ENCODE measurements around the gene CABCOCO1. TPM values are rescaled to one million over a fixed set of nuclear protein-coding genes. Genes with fewer than 3 reads are reported as not detected.
"Not testable (repeated sequence)": the region's sequence is repeated elsewhere in the genome, so short reads cannot be mapped to it uniquely, and the experiment has no call there.

CABCOCO1 gene
- total RNA-seq, 2 experiments from 2014 or later, result not detected

DNA sequence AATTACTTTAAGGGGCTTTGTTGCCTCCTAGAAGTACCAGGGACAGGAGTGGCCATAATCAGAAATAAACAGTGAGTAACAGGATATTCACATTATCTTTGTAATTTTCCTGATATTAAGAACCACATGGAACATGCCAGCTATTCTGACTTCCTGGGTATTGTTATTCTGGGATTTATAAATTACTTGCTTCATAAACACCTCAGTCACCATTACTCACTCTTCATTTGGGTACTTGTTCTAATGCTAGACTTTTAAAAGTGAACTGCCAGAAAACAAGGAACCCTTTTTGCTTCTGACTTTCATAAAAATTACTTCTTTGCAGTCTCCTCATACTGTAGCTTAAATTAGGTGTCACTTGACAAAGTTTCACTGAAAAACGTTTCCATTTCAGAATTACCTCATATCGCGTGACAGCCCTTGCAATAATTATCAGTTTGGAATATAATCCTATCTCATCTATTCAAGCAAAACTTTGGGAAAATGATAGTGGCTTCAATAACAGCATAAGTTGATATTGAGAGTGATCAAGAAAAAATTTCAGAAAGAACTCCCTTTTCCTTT lies 29.8 kb downstream of the CABCOCO1 start:
- Mint-ChIP-seq H3K36me3 (ENCODE audit: low read depth) (no peaks in the 10 kb centered on the region), H3K27me3 (peaks cover 8% of the 10 kb centered on the region), H3K9me3 (ENCODE audit: low read depth) (no peaks in the 10 kb centered on the region), H3K4me1 (no peaks in the 10 kb centered on the region), H3K4me3 (no peak overlapping the region), H3K27ac (no peak overlapping the region)
- no peak for DNase-seq
- intact Hi-C loops (cut with DNase I, micrococcal nuclease), result no loop called here
- CTCF ChIA-PET, result no interaction called here
- POLR2A ChIA-PET, result no interaction called here
- no peak for ATAC-seq

DNA sequence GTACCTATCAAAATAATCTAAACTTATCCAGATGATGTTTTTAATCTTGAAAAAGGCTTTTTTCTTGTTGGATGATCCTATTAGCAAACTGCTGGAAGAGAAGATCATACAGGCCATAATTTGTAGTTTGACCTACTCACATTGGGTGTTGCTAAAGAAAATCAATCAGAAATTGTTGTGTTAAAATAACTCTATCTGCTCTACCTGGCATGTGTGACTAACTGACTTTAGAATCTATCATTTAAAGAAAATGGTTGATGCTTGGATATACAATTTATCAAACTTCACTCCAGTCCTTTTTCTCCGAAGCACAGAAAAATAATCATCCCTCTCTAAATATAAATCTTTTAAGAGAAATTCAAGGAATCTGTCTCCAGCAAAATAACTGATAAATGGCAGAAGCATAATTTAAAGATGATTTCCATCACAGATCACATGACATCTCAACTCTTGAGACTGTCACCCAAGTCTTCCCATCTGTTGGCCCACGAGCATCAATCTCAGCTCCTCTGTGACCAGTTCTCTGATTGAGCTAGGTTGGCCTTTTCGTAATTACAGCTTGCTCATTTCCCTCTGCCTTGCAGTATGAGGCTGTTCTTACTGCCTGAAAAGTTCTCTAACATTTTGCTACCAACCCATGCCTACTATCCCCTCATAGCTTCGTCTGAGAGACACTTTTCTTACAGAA lies 36.4 kb downstream of the CABCOCO1 start:
- ChIA-PET CTCF (no interaction called here), POLR2A (no interaction called here)
- intact Hi-C loops (cut with DNase I, micrococcal nuclease), result no loop called here
- no peak for ATAC-seq
- H3K27ac Mint-ChIP-seq, result no peak overlapping the region
- no peak overlapping the region for H3K4me3 Mint-ChIP-seq
- no peak for DNase-seq
- H3K4me1 Mint-ChIP-seq, result no peaks in the 10 kb centered on the region
- H3K9me3 Mint-ChIP-seq (ENCODE audit: low read depth), result no peaks in the 10 kb centered on the region
- H3K27me3 Mint-ChIP-seq, result peaks cover 7% of the 10 kb centered on the region
- H3K36me3 Mint-ChIP-seq (ENCODE audit: low read depth), result no peaks in the 10 kb centered on the region

GRCh38 chr10:61701055-61701705 lies 38.5 kb downstream of the CABCOCO1 start:
- ChIA-PET CTCF (no interaction called here), POLR2A (no interaction called here)
- no peak for ATAC-seq
- intact Hi-C loops (cut with DNase I, micrococcal nuclease), result no loop called here
- Mint-ChIP-seq H3K4me3 (no peak overlapping the region), H3K27ac (no peak overlapping the region), H3K9me3 (ENCODE audit: low read depth) (no peaks in the 10 kb centered on the region), H3K27me3 (peaks cover 3% of the 10 kb centered on the region), H3K4me1 (no peaks in the 10 kb centered on the region), H3K36me3 (ENCODE audit: low read depth) (no peaks in the 10 kb centered on the region)
- DNase-seq, result no peak

DNA sequence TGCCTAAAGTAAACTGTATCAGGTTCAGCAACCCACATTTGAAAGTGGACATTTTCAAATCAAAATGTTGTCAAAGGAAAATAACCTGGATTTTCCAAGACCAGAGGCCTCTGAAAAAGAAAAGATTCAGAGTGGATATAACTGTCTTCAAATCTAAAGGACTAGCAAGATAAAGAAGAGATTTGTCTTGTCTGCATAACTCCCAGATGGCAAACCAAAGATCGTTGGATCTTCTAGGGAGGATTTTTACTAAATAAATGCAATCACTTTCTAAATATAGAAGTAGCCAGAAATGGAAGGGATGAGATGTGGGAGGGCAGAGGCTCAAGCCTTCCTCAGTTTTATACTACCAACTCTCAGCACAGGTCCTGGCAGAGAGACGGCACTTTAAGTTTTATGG lies 39.0 kb downstream of the CABCOCO1 start:
- Mint-ChIP-seq H3K27ac (no peak overlapping the region), H3K4me1 (no peaks in the 10 kb centered on the region), H3K36me3 (ENCODE audit: low read depth) (no peaks in the 10 kb centered on the region), H3K27me3 (peaks cover 3% of the 10 kb centered on the region), H3K9me3 (ENCODE audit: low read depth) (no peaks in the 10 kb centered on the region), H3K4me3 (no peak overlapping the region)
- POLR2A ChIA-PET, result no interaction called here
- no peak for DNase-seq
- intact Hi-C loops (cut with DNase I, micrococcal nuclease), result no loop called here
- CTCF ChIA-PET, result no interaction called here
- no peak for ATAC-seq

DNA sequence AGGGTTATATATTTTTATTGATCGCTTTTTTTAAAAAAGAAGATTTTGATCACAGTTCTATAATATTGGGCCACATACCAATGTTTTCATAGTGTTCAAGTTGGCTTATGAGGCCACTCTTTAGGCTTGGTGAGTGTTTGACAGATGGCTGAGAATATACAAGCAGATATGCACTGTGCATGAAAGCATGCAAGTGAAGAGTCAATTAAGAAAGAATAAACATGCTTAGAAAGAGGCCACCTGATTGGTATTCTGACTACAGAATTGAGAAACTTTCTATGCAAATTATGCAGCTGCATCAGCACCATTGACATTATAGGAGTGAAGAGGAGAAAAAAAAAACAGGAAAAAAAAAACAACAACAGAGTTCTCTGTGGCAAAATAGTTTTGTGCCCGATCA lies 39.9 kb downstream of the CABCOCO1 start:
- H3K27ac Mint-ChIP-seq, result no peak overlapping the region
- ChIA-PET CTCF (no interaction called here), POLR2A (no interaction called here)
- no peak for ATAC-seq
- no peaks in the 10 kb centered on the region for H3K36me3 Mint-ChIP-seq (ENCODE audit: low read depth)
- intact Hi-C loops (cut with DNase I, micrococcal nuclease), result no loop called here
- peaks cover 5% of the 10 kb centered on the region for H3K27me3 Mint-ChIP-seq
- H3K9me3 Mint-ChIP-seq (ENCODE audit: low read depth), result no peaks in the 10 kb centered on the region
- no peak overlapping the region for H3K4me3 Mint-ChIP-seq
- H3K4me1 Mint-ChIP-seq, result no peaks in the 10 kb centered on the region
- DNase-seq, result no peak

DNA sequence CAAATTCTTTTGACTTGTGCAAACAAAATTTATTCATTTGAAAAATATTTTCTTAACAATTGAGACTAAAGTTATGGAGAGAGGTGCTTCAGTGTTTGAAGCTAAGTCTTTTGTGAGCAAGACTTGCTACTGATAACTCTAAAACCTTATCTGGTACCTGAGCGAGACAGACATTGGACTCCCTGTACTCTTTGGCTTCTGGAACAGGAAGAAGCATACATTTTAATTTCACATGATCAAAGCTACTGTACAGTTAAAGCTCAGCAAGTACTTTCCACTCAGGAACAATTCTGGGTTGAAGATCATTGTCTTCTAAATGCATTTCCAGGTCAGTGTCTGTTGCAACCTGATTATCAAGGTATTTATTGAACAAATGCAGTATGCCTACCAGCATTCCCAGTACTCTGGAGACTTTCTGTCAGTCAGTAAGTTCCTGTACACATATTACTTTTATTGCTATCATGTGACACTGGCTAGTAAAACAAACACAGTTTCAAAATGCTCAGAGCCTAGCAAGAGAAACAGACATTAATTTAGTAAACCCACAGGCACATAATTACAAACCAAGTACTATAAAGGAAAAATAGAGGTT lies 42.4 kb downstream of the CABCOCO1 start:
- CTCF ChIA-PET, result no interaction called here

GRCh38 chr10:61708846-61709245 lies 46.1 kb downstream of the CABCOCO1 start:
- H3K27me3 Mint-ChIP-seq, result peaks cover 6% of the 10 kb centered on the region
- ChIA-PET POLR2A (no interaction called here), CTCF (no interaction called here)
- no peaks in the 10 kb centered on the region for H3K4me1 Mint-ChIP-seq
- intact Hi-C loops (cut with DNase I, micrococcal nuclease), result no loop called here
- DNase-seq (no peak), ATAC-seq (no peak)
- no peak overlapping the region for H3K4me3 Mint-ChIP-seq
- no peaks in the 10 kb centered on the region for H3K9me3 Mint-ChIP-seq (ENCODE audit: low read depth)
- no peaks in the 10 kb centered on the region for H3K36me3 Mint-ChIP-seq (ENCODE audit: low read depth)
- no peak overlapping the region for H3K27ac Mint-ChIP-seq

More for the DNA sequence above, 42.4 kb downstream of the CABCOCO1 start:
- H3K27ac Mint-ChIP-seq, result no peak overlapping the region
- H3K4me3 Mint-ChIP-seq, result no peak overlapping the region
- intact Hi-C loops (cut with DNase I, micrococcal nuclease), result no loop called here
- DNase-seq (no peak), ATAC-seq (no peak)
- no peaks in the 10 kb centered on the region for H3K36me3 Mint-ChIP-seq (ENCODE audit: low read depth)
- POLR2A ChIA-PET, result no interaction called here
- H3K27me3 Mint-ChIP-seq, result peaks cover 6% of the 10 kb centered on the region
- no peaks in the 10 kb centered on the region for H3K4me1 Mint-ChIP-seq
- no peaks in the 10 kb centered on the region for H3K9me3 Mint-ChIP-seq (ENCODE audit: low read depth)

- ATAC-seq; H3K4me1 Mint-ChIP-seq; CTCF ChIA-PET; POLR2A ChIA-PET; H3K36me3 Mint-ChIP-seq (ENCODE audit: low read depth); H3K9me3 Mint-ChIP-seq (ENCODE audit: low read depth); H3K27ac Mint-ChIP-seq; H3K4me3 Mint-ChIP-seq; DNase-seq; intact Hi-C loops (cut with DNase I, micrococcal nuclease); H3K27me3 Mint-ChIP-seq: not testable (repeated sequence)
Observed at GRCh38 chr10:61712105-61712504, 49.4 kb downstream of the CABCOCO1 start.

- POLR2A ChIA-PET; H3K36me3 Mint-ChIP-seq (ENCODE audit: low read depth); DNase-seq; intact Hi-C loops (cut with DNase I, micrococcal nuclease); H3K4me3 Mint-ChIP-seq; H3K27ac Mint-ChIP-seq; CTCF ChIA-PET; ATAC-seq; H3K9me3 Mint-ChIP-seq (ENCODE audit: low read depth); H3K27me3 Mint-ChIP-seq; H3K4me1 Mint-ChIP-seq: not testable (repeated sequence)
Observed at GRCh38 chr10:61719475-61719874, 56.7 kb downstream of the CABCOCO1 start.

- ChIA-PET CTCF (no interaction called here), POLR2A (no interaction called here)
- no peak overlapping the region for H3K27ac Mint-ChIP-seq
- no peaks in the 10 kb centered on the region for H3K9me3 Mint-ChIP-seq (ENCODE audit: low read depth)
- no peaks in the 10 kb centered on the region for H3K4me1 Mint-ChIP-seq
- peaks cover 3% of the 10 kb centered on the region for H3K27me3 Mint-ChIP-seq
- H3K36me3 Mint-ChIP-seq (ENCODE audit: low read depth), result no peaks in the 10 kb centered on the region
- H3K4me3 Mint-ChIP-seq, result no peak overlapping the region
- intact Hi-C loops (cut with DNase I, micrococcal nuclease), result no loop called here
- ATAC-seq, result no peak
- DNase-seq, result no peak
Observed at GRCh38 chr10:61719906-61720305, 57.2 kb downstream of the CABCOCO1 start.

DNA sequence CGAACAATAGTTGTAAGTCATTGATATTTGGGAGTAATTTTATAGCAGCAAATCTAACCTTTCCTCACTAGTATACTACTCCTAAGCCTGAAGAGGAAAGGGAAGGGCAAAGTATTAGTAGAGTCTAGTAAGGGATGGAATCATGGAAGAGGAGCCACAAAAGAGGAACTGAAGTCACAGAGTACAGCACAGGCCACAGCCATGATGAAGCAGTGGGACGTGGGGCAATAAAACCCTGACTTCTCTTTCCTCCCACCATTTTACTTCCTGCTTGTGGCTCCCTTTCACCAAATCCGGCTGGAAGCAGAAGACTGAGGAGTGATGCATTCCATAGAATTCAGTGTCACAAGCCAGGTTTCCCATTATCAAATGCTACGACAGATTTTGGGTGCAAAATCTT lies 58.7 kb downstream of the CABCOCO1 start:
- ChIA-PET POLR2A (no interaction called here), CTCF (no interaction called here)
- no peaks in the 10 kb centered on the region for H3K27me3 Mint-ChIP-seq
- H3K4me3 Mint-ChIP-seq, result no peak overlapping the region
- H3K4me1 Mint-ChIP-seq, result no peaks in the 10 kb centered on the region
- H3K27ac Mint-ChIP-seq, result no peak overlapping the region
- ATAC-seq (no peak), DNase-seq (no peak)
- no peaks in the 10 kb centered on the region for H3K36me3 Mint-ChIP-seq (ENCODE audit: low read depth)
- intact Hi-C loops (cut with DNase I, micrococcal nuclease), result no loop called here
- H3K9me3 Mint-ChIP-seq (ENCODE audit: low read depth), result no peaks in the 10 kb centered on the region

- H3K4me1 Mint-ChIP-seq, ATAC-seq: not testable (repeated sequence)
Observed at GRCh38 chr10:61725221-61725620, 62.5 kb downstream of the CABCOCO1 start.

More at GRCh38 chr10:61725221-61725620, 62.5 kb downstream of the CABCOCO1 start:
- DNase-seq; H3K27ac Mint-ChIP-seq; H3K36me3 Mint-ChIP-seq (ENCODE audit: low read depth); CTCF ChIA-PET; H3K4me3 Mint-ChIP-seq; intact Hi-C loops (cut with DNase I, micrococcal nuclease); POLR2A ChIA-PET; H3K9me3 Mint-ChIP-seq (ENCODE audit: low read depth); H3K27me3 Mint-ChIP-seq: not testable (repeated sequence)

Data from activated CD4-positive, alpha-beta T cell treated with anti-CD3 and anti-CD28 coated beads for 36 hours (primary cell).